NCI-H2227 (cell line): Measurements from ENCODE around the gene CBLC.
A peak's percentile ranks its signal among the peaks of the same experiment; 100 is the strongest.

Experiments used
- DNase-seq: peaks from one replicate; lab custom pipeline; 2025; ENCODE audit not compliant: unreplicated experiment; lab: John Stamatoyannopoulos, UW

Gene CBLC

GRCh38 chr19:44848812-44849447, 71.2 kb downstream of the CBLC start:
- peak; percentile 35 for DNase-seq
